Measurements from ENCODE around the gene ELL. TPM values are rescaled to one million over a fixed set of nuclear protein-coding genes. Genes with fewer than 3 reads are reported as not detected.

The ELL gene
- total RNA-seq, 1 donor = 10.9 TPM

GRCh38 chr19:18446145-18446810 is 75.6 kb downstream of the ELL start:
- H3K4me3 ChIP-seq (ENCODE audit: low read depth, low read length) = no peak overlapping the region
- TF ChIP-seq CTCF (IDR thresholded peaks at IDR 0.05; ENCODE audit: insufficient read depth, low read length) = no peak
- no peak for DNase-seq (ENCODE audit: low read depth)

GRCh38 chr19:18445262-18445948 is 76.5 kb downstream of the ELL start:
- H3K4me3 ChIP-seq (ENCODE audit: low read depth, low read length) = no peak overlapping the region
- TF ChIP-seq CTCF (IDR thresholded peaks at IDR 0.05; ENCODE audit: insufficient read depth, low read length) = no peak
- DNase-seq (ENCODE audit: low read depth) = no peak

- no peak for TF ChIP-seq CTCF (IDR thresholded peaks at IDR 0.05; ENCODE audit: insufficient read depth, low read length)
- H3K4me3 ChIP-seq (ENCODE audit: low read depth, low read length) = no peak overlapping the region
- no peak for DNase-seq (ENCODE audit: low read depth)
Measured at GRCh38 chr19:18444513-18444912, 77.4 kb downstream of the ELL start.

GRCh38 chr19:18443831-18444230 is 78.0 kb downstream of the ELL start:
- TF ChIP-seq CTCF (IDR thresholded peaks at IDR 0.05; ENCODE audit: insufficient read depth, low read length) = no peak

GRCh38 chr19:18443406-18443805 is 78.5 kb downstream of the ELL start:
- no peak for DNase-seq (ENCODE audit: low read depth)
- TF ChIP-seq CTCF (IDR thresholded peaks at IDR 0.05; ENCODE audit: insufficient read depth, low read length) = no peak

More at GRCh38 chr19:18443831-18444230, 78.0 kb downstream of the ELL start:
- no peak overlapping the region for H3K4me3 ChIP-seq (ENCODE audit: low read depth, low read length)
- no peak for DNase-seq (ENCODE audit: low read depth)

GRCh38 chr19:18442941-18443340 is 78.9 kb downstream of the ELL start:
- no peak overlapping the region for H3K4me3 ChIP-seq (ENCODE audit: low read depth, low read length)
- no peak for TF ChIP-seq CTCF (IDR thresholded peaks at IDR 0.05; ENCODE audit: insufficient read depth, low read length)
- no peak for DNase-seq (ENCODE audit: low read depth)

More at GRCh38 chr19:18443406-18443805, 78.5 kb downstream of the ELL start:
- no peak overlapping the region for H3K4me3 ChIP-seq (ENCODE audit: low read depth, low read length)
